ENCODE measurements around the gene KL.
A peak's percentile ranks its signal among the peaks of the same experiment; 100 is the strongest.

Gene KL

GRCh38 chr13:33100886-33101285 is 84.7 kb downstream of the KL start:
- CTCF ChIA-PET, result interaction anchor here (1.5 kb wide), 1 partner anchor 104 kb away, joined by 4 read pairs; no protein-coding TSS in a partner anchor

GRCh38 chr13:33101835-33102234 is 85.6 kb downstream of the KL start:
- no peak for DNase-seq (ENCODE audit: extremely low spot score)
- ChIA-PET CTCF (no interaction called here), POLR2A (no interaction called here)
- TF ChIP-seq, protein P1, sequence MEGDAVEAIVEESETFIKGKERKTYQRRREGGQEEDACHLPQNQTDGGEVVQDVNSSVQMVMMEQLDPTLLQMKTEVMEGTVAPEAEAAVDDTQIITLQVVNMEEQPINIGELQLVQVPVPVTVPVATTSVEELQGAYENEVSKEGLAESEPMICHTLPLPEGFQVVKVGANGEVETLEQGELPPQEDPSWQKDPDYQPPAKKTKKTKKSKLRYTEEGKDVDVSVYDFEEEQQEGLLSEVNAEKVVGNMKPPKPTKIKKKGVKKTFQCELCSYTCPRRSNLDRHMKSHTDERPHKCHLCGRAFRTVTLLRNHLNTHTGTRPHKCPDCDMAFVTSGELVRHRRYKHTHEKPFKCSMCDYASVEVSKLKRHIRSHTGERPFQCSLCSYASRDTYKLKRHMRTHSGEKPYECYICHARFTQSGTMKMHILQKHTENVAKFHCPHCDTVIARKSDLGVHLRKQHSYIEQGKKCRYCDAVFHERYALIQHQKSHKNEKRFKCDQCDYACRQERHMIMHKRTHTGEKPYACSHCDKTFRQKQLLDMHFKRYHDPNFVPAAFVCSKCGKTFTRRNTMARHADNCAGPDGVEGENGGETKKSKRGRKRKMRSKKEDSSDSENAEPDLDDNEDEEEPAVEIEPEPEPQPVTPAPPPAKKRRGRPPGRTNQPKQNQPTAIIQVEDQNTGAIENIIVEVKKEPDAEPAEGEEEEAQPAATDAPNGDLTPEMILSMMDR (IDR thresholded peaks at IDR 0.05; ENCODE audit: control extremely low read depth, extremely low read depth, low read depth, missing control alignments), result no peak

More at GRCh38 chr13:33100886-33101285, 84.7 kb downstream of the KL start:
- no peak for DNase-seq (ENCODE audit: extremely low spot score)
- TF ChIP-seq, protein P1 (IDR thresholded peaks at IDR 0.05; ENCODE audit: control extremely low read depth, extremely low read depth, low read depth, missing control alignments), result no peak
- POLR2A ChIA-PET, result no interaction called here

- TF ChIP-seq, protein P1 (IDR thresholded peaks at IDR 0.05; ENCODE audit: control extremely low read depth, extremely low read depth, low read depth, missing control alignments), result no peak
- CTCF ChIA-PET, result interaction anchor here (1.4 kb wide), 1 partner anchor 9 kb away, joined by 5 read pairs; no protein-coding TSS in a partner anchor
- POLR2A ChIA-PET, result no interaction called here
- no peak for DNase-seq (ENCODE audit: extremely low spot score)
Observed at GRCh38 chr13:33103457-33103856, 87.2 kb downstream of the KL start.

GRCh38 chr13:33105387-33106005 is 89.3 kb downstream of the KL start:
- TF ChIP-seq, protein P1 (IDR thresholded peaks at IDR 0.05; ENCODE audit: control extremely low read depth, extremely low read depth, low read depth, missing control alignments), result no peak
- CTCF ChIA-PET, result no interaction called here
- POLR2A ChIA-PET, result no interaction called here
- no peak for DNase-seq (ENCODE audit: extremely low spot score)

- ChIA-PET CTCF (interaction anchor here (0.8 to 2.1 kb wide), 6 partner anchors 9 to 521 kb away, joined by 3 to 5 read pairs (median 4); no protein-coding TSS in a partner anchor), POLR2A (no interaction called here)
- DNase-seq (ENCODE audit: extremely low spot score), result peak; percentile 32
- TF ChIP-seq, protein P1 (IDR thresholded peaks at IDR 0.05; ENCODE audit: control extremely low read depth, extremely low read depth, low read depth, missing control alignments), result no peak
Observed at GRCh38 chr13:33106656-33107360, 90.6 kb downstream of the KL start.

DNA sequence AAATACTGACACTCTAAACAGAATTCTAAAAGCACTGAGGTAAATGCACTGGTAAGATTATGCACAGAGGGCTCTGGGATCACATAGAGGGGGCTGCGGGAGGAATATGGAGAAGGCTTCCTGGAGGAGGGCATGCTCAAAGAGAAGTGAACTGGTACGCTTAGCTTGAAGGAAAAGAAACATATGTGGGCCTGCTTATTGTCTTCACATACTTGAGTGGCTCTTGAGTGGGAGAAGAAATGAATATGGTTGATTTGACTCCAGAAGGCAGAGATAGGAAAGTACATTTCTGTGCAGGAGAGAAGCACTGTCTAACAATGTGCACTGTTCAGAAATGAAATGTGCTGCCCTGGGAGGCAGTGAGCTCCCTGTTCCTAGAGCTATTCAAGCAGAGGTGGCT is 91.1 kb downstream of the KL start:
- ChIA-PET POLR2A (no interaction called here), CTCF (interaction anchor here (0.8 to 2.1 kb wide), 6 partner anchors 8 to 521 kb away, joined by 3 to 5 read pairs (median 4); no protein-coding TSS in a partner anchor)
- TF ChIP-seq, protein P1 (IDR thresholded peaks at IDR 0.05; ENCODE audit: control extremely low read depth, extremely low read depth, low read depth, missing control alignments), result no peak
- no peak for DNase-seq (ENCODE audit: extremely low spot score)

All from GM10248 (cell line).